Caco-2 (cell line): Measurements from ENCODE around the gene NTRK1. TPM values are rescaled to one million over a fixed set of nuclear protein-coding genes. Genes with fewer than 3 reads are reported as not detected.

Experiments used
- BruUV-seq: library from RNA; stranded (reverse); fragments of 400-500 nt; replicated peaks from 2 replicates; lab custom pipeline; 2021; lab: Mats Ljungman, UMichigan
- CTCF ChIA-PET: fragments of 300-600 bp; sonication (Branson Sonifier 250); formaldehyde crosslinking; loops from one replicate; lab custom pipeline; 2022; ENCODE audit warnings: antibody characterized with exemption; lab: Charles Lee
- POLR2A ChIA-PET: fragments of 300-600 bp; sonication (Branson Sonifier 250); formaldehyde crosslinking; loops from one replicate; lab custom pipeline; 2022; ENCODE audit warnings: antibody characterized with exemption; lab: Charles Lee
- DNase-seq, 2 experiments: peaks; one replicate each; pipeline versions ENCODE4 v3.0.0 to v3.0.0-alpha.2; 2020 to 2022
- H3K27me3 ChIP-seq: replicated peaks from 2 replicates; pipeline ENCODE4 v1.6.0; 2011; ENCODE audit warnings: low read length; ENCODE audit not compliant: control insufficient read depth, insufficient read depth
- H3K36me3 ChIP-seq: 2 replicates; pipeline ENCODE4 v1.5.1; 2011; ENCODE audit warnings: low read length; ENCODE audit not compliant: control insufficient read depth, insufficient read depth
- H3K4me1 ChIP-seq: fragments of 250-450 bp; sonication (Bioruptor Pico); 2 replicates; pipeline ENCODE4 v1.5.1; 2020; ENCODE audit warnings: mild to moderate bottlenecking
- H3K4me3 ChIP-seq: 2 replicates; pipeline ENCODE4 v1.5.1; 2011; ENCODE audit warnings: low read depth, mild to moderate bottlenecking, control low read depth, low read length
- H3K9me3 ChIP-seq: fragments of 250-450 bp; sonication (Bioruptor Pico); 2 replicates; pipeline ENCODE4 v1.5.1; 2020; ENCODE audit warnings: mild to moderate bottlenecking, moderate library complexity
- H3K27ac Mint-ChIP-seq: one replicate; pipeline ENCODE4 v1.8.0; 2022; ENCODE audit warnings: mixed read lengths; ENCODE audit not compliant: unreplicated experiment
- H3K27me3 Mint-ChIP-seq: one replicate; pipeline ENCODE4 v1.8.0; 2022; ENCODE audit warnings: mixed read lengths; ENCODE audit not compliant: insufficient read depth, unreplicated experiment
- H3K36me3 Mint-ChIP-seq: one replicate; pipeline ENCODE4 v1.8.0; 2022; ENCODE audit warnings: mild to moderate bottlenecking, mixed read lengths; ENCODE audit not compliant: insufficient read depth, unreplicated experiment
- H3K4me1 Mint-ChIP-seq: one replicate; pipeline ENCODE4 v1.8.0; 2022; ENCODE audit warnings: low read depth, mixed read lengths; ENCODE audit not compliant: unreplicated experiment
- H3K4me3 Mint-ChIP-seq: one replicate; pipeline ENCODE4 v1.8.0; 2022; ENCODE audit warnings: mild to moderate bottlenecking, moderate library complexity, mixed read lengths; ENCODE audit not compliant: unreplicated experiment
- H3K9me3 Mint-ChIP-seq: one replicate; pipeline ENCODE4 v1.8.0; 2022; ENCODE audit warnings: mixed read lengths; ENCODE audit not compliant: unreplicated experiment
- CTCF ChIP-seq, 2 experiments: fragments of 200-600 bp in 1 of 2; IDR thresholded peaks; 1 replicate in 1 of 2; 2 replicates in 1 of 2; pipeline versions ENCODE4 v1.5.1 to v1.8.0; 2011 to 2022; ENCODE audit warnings: antibody characterized with exemption in 1 of 2, control low read depth in 1 of 2, inconsistent platforms in 1 of 2, low read depth in 1 of 2, low read length in 1 of 2, mild to moderate bottlenecking in 1 of 2, moderate library complexity in 1 of 2; ENCODE audit not compliant: insufficient read depth in 1 of 2, severe bottlenecking in 1 of 2, unreplicated experiment in 1 of 2
- intact Hi-C: fragments of 100-400 bp; cut with micrococcal nuclease; formaldehyde crosslinking; loops from one replicate; pipeline ENCODE4 v1.10.0; 2022; ENCODE audit not compliant: unreplicated experiment
- total RNA-seq: library from RNA; stranded (reverse); gene quantifications from 2 replicates; pipeline ENCODE4 v1.2.3, GENCODE V29; 2022

Gene NTRK1
- total RNA-seq, 1 experiment from 2014 or later: not detected

GRCh38 chr1:156840898-156841279 is 19.8 kb upstream of the NTRK1 start:
- H3K36me3 ChIP-seq: no peaks in the 10 kb centered on the region
- H3K36me3 Mint-ChIP-seq: peaks cover under 1% of the 10 kb centered on the region
- intact Hi-C loops: no loop called here
- H3K27me3 ChIP-seq: no peaks in the 10 kb centered on the region; the same call in 1 of the 2 replicates
- H3K4me1 Mint-ChIP-seq: no peaks in the 10 kb centered on the region
- no peak overlapping the region for H3K4me3 ChIP-seq
- no peak overlapping the region for H3K4me3 Mint-ChIP-seq
- no peak overlapping the region for H3K27ac Mint-ChIP-seq
- BruUV-seq: no TSS peak
- peaks cover 20% of the 10 kb centered on the region for H3K27me3 Mint-ChIP-seq
- no peak for DNase-seq
- H3K9me3 Mint-ChIP-seq: peaks cover 10% of the 10 kb centered on the region
- no peaks in the 10 kb centered on the region for H3K4me1 ChIP-seq
- no peak for TF ChIP-seq CTCF (IDR thresholded peaks at IDR 0.05; ENCODE audit: insufficient read depth in 1 of 2, low read depth in 1 of 2, low read length in 1 of 2, severe bottlenecking in 1 of 2, unreplicated experiment in 1 of 2)
- POLR2A ChIA-PET: no interaction called here
- CTCF ChIA-PET: interaction anchor here (0.6 to 1.2 kb wide), 3 partner anchors 17 to 88 kb away, joined by 3 to 7 read pairs (median 3); partner anchors contain the start of gene INSRR
- H3K9me3 ChIP-seq: no peaks in the 10 kb centered on the region

GRCh38 chr1:156841295-156841855 is 19.3 kb upstream of the NTRK1 start:
- POLR2A ChIA-PET: no interaction called here
- no peak for DNase-seq
- peaks cover 15% of the 10 kb centered on the region for H3K27me3 Mint-ChIP-seq
- H3K4me1 Mint-ChIP-seq: no peaks in the 10 kb centered on the region
- no TSS peak for BruUV-seq
- no peak overlapping the region for H3K27ac Mint-ChIP-seq
- intact Hi-C loops: no loop called here
- peaks cover 10% of the 10 kb centered on the region for H3K9me3 Mint-ChIP-seq
- H3K4me3 Mint-ChIP-seq: no peak overlapping the region
- CTCF ChIA-PET: interaction anchor here (0.6 to 1.2 kb wide), 3 partner anchors 17 to 87 kb away, joined by 3 to 7 read pairs (median 3); partner anchors contain the start of gene INSRR
- Histone ChIP-seq H3K4me1 (no peaks in the 10 kb centered on the region), H3K36me3 (no peaks in the 10 kb centered on the region), H3K4me3 (no peak overlapping the region), H3K9me3 (no peaks in the 10 kb centered on the region), H3K27me3 (no peaks in the 10 kb centered on the region; the same call in 1 of the 2 replicates)
- TF ChIP-seq CTCF (IDR thresholded peaks at IDR 0.05; ENCODE audit: insufficient read depth in 1 of 2, low read depth in 1 of 2, low read length in 1 of 2, severe bottlenecking in 1 of 2, unreplicated experiment in 1 of 2): no peak
- no peaks in the 10 kb centered on the region for H3K36me3 Mint-ChIP-seq

- Mint-ChIP-seq H3K36me3 (no peaks in the 10 kb centered on the region), H3K27ac (no peak overlapping the region), H3K4me1 (no peaks in the 10 kb centered on the region), H3K4me3 (no peak overlapping the region), H3K9me3 (peaks cover 10% of the 10 kb centered on the region), H3K27me3 (peaks cover 10% of the 10 kb centered on the region)
- TF ChIP-seq CTCF (IDR thresholded peaks at IDR 0.05; ENCODE audit: insufficient read depth in 1 of 2, low read depth in 1 of 2, low read length in 1 of 2, severe bottlenecking in 1 of 2, unreplicated experiment in 1 of 2): no peak
- intact Hi-C loops: no loop called here
- Histone ChIP-seq H3K9me3 (no peaks in the 10 kb centered on the region), H3K4me3 (no peak overlapping the region), H3K36me3 (no peaks in the 10 kb centered on the region), H3K4me1 (no peaks in the 10 kb centered on the region), H3K27me3 (no peaks in the 10 kb centered on the region)
- BruUV-seq: no TSS peak
- CTCF ChIA-PET: no interaction called here
- POLR2A ChIA-PET: no interaction called here
- no peak for DNase-seq
Observed at GRCh38 chr1:156842618-156843300, 17.9 kb upstream of the NTRK1 start.
